ENCODE measurements around the gene TSHZ1.

DNA sequence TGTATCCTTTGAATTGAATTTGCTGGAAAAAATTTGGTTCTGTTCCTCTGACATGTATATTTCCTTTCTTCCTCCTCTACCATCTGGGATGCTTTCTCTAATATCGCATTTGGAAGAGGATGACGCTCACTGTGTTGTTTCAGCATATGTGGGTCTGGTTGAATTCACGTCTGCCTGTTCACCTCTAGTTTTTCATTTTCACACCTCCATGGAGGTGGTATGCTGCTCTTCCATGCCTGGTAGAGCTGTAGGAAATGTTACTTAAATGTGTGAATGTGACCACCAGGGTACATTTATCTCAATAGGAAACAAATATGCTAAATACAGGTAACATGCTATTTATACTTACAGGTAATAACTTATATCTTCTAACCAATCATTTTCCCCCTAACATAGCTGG, 44.5 kb downstream of the TSHZ1 start:
- no peak for TF ChIP-seq EZH2phosphoT487 (IDR thresholded peaks at IDR 0.05; ENCODE audit: unreplicated experiment)
- TF ChIP-seq, protein P1, sequence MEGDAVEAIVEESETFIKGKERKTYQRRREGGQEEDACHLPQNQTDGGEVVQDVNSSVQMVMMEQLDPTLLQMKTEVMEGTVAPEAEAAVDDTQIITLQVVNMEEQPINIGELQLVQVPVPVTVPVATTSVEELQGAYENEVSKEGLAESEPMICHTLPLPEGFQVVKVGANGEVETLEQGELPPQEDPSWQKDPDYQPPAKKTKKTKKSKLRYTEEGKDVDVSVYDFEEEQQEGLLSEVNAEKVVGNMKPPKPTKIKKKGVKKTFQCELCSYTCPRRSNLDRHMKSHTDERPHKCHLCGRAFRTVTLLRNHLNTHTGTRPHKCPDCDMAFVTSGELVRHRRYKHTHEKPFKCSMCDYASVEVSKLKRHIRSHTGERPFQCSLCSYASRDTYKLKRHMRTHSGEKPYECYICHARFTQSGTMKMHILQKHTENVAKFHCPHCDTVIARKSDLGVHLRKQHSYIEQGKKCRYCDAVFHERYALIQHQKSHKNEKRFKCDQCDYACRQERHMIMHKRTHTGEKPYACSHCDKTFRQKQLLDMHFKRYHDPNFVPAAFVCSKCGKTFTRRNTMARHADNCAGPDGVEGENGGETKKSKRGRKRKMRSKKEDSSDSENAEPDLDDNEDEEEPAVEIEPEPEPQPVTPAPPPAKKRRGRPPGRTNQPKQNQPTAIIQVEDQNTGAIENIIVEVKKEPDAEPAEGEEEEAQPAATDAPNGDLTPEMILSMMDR (conservative IDR thresholded peaks at IDR 0.05; ENCODE audit: low read depth in 2 of 2), result no peak
- TF ChIP-seq POLR2AphosphoS5 (IDR thresholded peaks at IDR 0.05; ENCODE audit: low read depth), result no peak
- TF ChIP-seq, protein P2, sequence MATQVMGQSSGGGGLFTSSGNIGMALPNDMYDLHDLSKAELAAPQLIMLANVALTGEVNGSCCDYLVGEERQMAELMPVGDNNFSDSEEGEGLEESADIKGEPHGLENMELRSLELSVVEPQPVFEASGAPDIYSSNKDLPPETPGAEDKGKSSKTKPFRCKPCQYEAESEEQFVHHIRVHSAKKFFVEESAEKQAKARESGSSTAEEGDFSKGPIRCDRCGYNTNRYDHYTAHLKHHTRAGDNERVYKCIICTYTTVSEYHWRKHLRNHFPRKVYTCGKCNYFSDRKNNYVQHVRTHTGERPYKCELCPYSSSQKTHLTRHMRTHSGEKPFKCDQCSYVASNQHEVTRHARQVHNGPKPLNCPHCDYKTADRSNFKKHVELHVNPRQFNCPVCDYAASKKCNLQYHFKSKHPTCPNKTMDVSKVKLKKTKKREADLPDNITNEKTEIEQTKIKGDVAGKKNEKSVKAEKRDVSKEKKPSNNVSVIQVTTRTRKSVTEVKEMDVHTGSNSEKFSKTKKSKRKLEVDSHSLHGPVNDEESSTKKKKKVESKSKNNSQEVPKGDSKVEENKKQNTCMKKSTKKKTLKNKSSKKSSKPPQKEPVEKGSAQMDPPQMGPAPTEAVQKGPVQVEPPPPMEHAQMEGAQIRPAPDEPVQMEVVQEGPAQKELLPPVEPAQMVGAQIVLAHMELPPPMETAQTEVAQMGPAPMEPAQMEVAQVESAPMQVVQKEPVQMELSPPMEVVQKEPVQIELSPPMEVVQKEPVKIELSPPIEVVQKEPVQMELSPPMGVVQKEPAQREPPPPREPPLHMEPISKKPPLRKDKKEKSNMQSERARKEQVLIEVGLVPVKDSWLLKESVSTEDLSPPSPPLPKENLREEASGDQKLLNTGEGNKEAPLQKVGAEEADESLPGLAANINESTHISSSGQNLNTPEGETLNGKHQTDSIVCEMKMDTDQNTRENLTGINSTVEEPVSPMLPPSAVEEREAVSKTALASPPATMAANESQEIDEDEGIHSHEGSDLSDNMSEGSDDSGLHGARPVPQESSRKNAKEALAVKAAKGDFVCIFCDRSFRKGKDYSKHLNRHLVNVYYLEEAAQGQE (IDR thresholded peaks at IDR 0.05; ENCODE audit: unreplicated experiment), result no peak
- no peak for TF ChIP-seq EZH2 (IDR thresholded peaks at IDR 0.05; ENCODE audit: low read depth, unreplicated experiment)
- TF ChIP-seq ZNF114 (CRISPR knock-in tag; IDR thresholded peaks at IDR 0.05), result no peak

Measured in GM23338 (cell line).